Measurements from ENCODE around the gene LAMA5. TPM values are rescaled to one million over a fixed set of nuclear protein-coding genes. Genes with fewer than 3 reads are reported as not detected.

LAMA5 gene
- total RNA-seq, 2 experiments from 2014 or later: 0.40 to 0.63 TPM

GRCh38 chr20:62281161-62281933, 85.8 kb downstream of the LAMA5 start:
- Mint-ChIP-seq H3K36me3 (ENCODE audit: low read depth) (peaks cover 11% of the 10 kb centered on the region), H3K4me3 (no peak overlapping the region), H3K27ac (no peak overlapping the region), H3K4me1 (ENCODE audit: low read depth) (no peaks in the 10 kb centered on the region), H3K9me3 (ENCODE audit: insufficient read depth) (no peaks in the 10 kb centered on the region), H3K27me3 (ENCODE audit: low read depth) (no peaks in the 10 kb centered on the region)
- no peak for DNase-seq
- no peak for ATAC-seq
- ChIA-PET POLR2A (no interaction called here), CTCF (no interaction called here)

- ChIA-PET CTCF (no interaction called here), POLR2A (no interaction called here)
- no peak overlapping the region for H3K27ac Mint-ChIP-seq
- H3K9me3 Mint-ChIP-seq (ENCODE audit: insufficient read depth): no peaks in the 10 kb centered on the region
- peaks cover 11% of the 10 kb centered on the region for H3K36me3 Mint-ChIP-seq (ENCODE audit: low read depth)
- no peaks in the 10 kb centered on the region for H3K4me1 Mint-ChIP-seq (ENCODE audit: low read depth)
- DNase-seq (no peak), ATAC-seq (no peak)
- H3K4me3 Mint-ChIP-seq: no peak overlapping the region
- H3K27me3 Mint-ChIP-seq (ENCODE audit: low read depth): no peaks in the 10 kb centered on the region
Measured at GRCh38 chr20:62280303-62280702, 86.8 kb downstream of the LAMA5 start.

GRCh38 chr20:62277253-62277652, 89.9 kb downstream of the LAMA5 start:
- Mint-ChIP-seq H3K36me3 (ENCODE audit: low read depth) (peaks cover 17% of the 10 kb centered on the region), H3K4me3 (no peak overlapping the region), H3K9me3 (ENCODE audit: insufficient read depth) (no peaks in the 10 kb centered on the region), H3K4me1 (ENCODE audit: low read depth) (no peaks in the 10 kb centered on the region), H3K27me3 (ENCODE audit: low read depth) (no peaks in the 10 kb centered on the region), H3K27ac (no peak overlapping the region)
- CTCF ChIA-PET: no interaction called here
- POLR2A ChIA-PET: no interaction called here
- ATAC-seq (no peak), DNase-seq (no peak)

- H3K36me3 Mint-ChIP-seq (ENCODE audit: low read depth): peaks cover 10% of the 10 kb centered on the region
- no peak overlapping the region for H3K4me3 Mint-ChIP-seq
- POLR2A ChIA-PET: no interaction called here
- H3K9me3 Mint-ChIP-seq (ENCODE audit: insufficient read depth): no peaks in the 10 kb centered on the region
- H3K27ac Mint-ChIP-seq: no peak overlapping the region
- ATAC-seq (no peak), DNase-seq (no peak)
- CTCF ChIA-PET: no interaction called here
- no peaks in the 10 kb centered on the region for H3K27me3 Mint-ChIP-seq (ENCODE audit: low read depth)
- no peaks in the 10 kb centered on the region for H3K4me1 Mint-ChIP-seq (ENCODE audit: low read depth)
Measured at GRCh38 chr20:62276439-62276838, 90.7 kb downstream of the LAMA5 start.

GRCh38 chr20:62275219-62275618, 91.9 kb downstream of the LAMA5 start:
- no peak for ATAC-seq
- POLR2A ChIA-PET: no interaction called here
- Mint-ChIP-seq H3K4me3 (no peak overlapping the region), H3K27me3 (ENCODE audit: low read depth) (no peaks in the 10 kb centered on the region), H3K4me1 (ENCODE audit: low read depth) (no peaks in the 10 kb centered on the region), H3K9me3 (ENCODE audit: insufficient read depth) (no peaks in the 10 kb centered on the region), H3K36me3 (ENCODE audit: low read depth) (peaks cover 9% of the 10 kb centered on the region), H3K27ac (no peak overlapping the region)
- DNase-seq: no peak
- CTCF ChIA-PET: no interaction called here

- Mint-ChIP-seq H3K4me1 (ENCODE audit: low read depth) (no peaks in the 10 kb centered on the region), H3K4me3 (no peak overlapping the region), H3K27me3 (ENCODE audit: low read depth) (no peaks in the 10 kb centered on the region), H3K9me3 (ENCODE audit: insufficient read depth) (no peaks in the 10 kb centered on the region), H3K27ac (no peak overlapping the region), H3K36me3 (ENCODE audit: low read depth) (peaks cover 7% of the 10 kb centered on the region)
- ChIA-PET POLR2A (no interaction called here), CTCF (no interaction called here)
- ATAC-seq: no peak
- DNase-seq: no peak
Measured at GRCh38 chr20:62274332-62274950, 92.7 kb downstream of the LAMA5 start.

GRCh38 chr20:62273416-62273815, 93.7 kb downstream of the LAMA5 start:
- DNase-seq: no peak
- POLR2A ChIA-PET: interaction anchor here (0.7 kb wide), 1 partner anchor 113 kb away, joined by 4 read pairs; the partner anchor contains the start of gene RPS21
- H3K4me1 Mint-ChIP-seq (ENCODE audit: low read depth): no peaks in the 10 kb centered on the region
- peaks cover 6% of the 10 kb centered on the region for H3K36me3 Mint-ChIP-seq (ENCODE audit: low read depth)
- no peak overlapping the region for H3K27ac Mint-ChIP-seq
- no peaks in the 10 kb centered on the region for H3K27me3 Mint-ChIP-seq (ENCODE audit: low read depth)
- CTCF ChIA-PET: no interaction called here
- no peak overlapping the region for H3K4me3 Mint-ChIP-seq
- H3K9me3 Mint-ChIP-seq (ENCODE audit: insufficient read depth): no peaks in the 10 kb centered on the region
- ATAC-seq: no peak

- CTCF ChIA-PET: no interaction called here
- Mint-ChIP-seq H3K4me3 (no peak overlapping the region), H3K36me3 (ENCODE audit: low read depth) (peaks cover 6% of the 10 kb centered on the region), H3K27me3 (ENCODE audit: low read depth) (no peaks in the 10 kb centered on the region), H3K27ac (no peak overlapping the region), H3K9me3 (ENCODE audit: insufficient read depth) (no peaks in the 10 kb centered on the region), H3K4me1 (ENCODE audit: low read depth) (no peaks in the 10 kb centered on the region)
- DNase-seq (no peak), ATAC-seq (no peak)
- POLR2A ChIA-PET: no interaction called here
Measured at GRCh38 chr20:62272200-62272599, 94.9 kb downstream of the LAMA5 start.

GRCh38 chr20:62269871-62270270, 97.2 kb downstream of the LAMA5 start:
- no peaks in the 10 kb centered on the region for H3K9me3 Mint-ChIP-seq (ENCODE audit: insufficient read depth)
- peaks cover 9% of the 10 kb centered on the region for H3K36me3 Mint-ChIP-seq (ENCODE audit: low read depth)
- no peak overlapping the region for H3K4me3 Mint-ChIP-seq
- no peak overlapping the region for H3K27ac Mint-ChIP-seq
- ChIA-PET CTCF (no interaction called here), POLR2A (no interaction called here)
- no peaks in the 10 kb centered on the region for H3K4me1 Mint-ChIP-seq (ENCODE audit: low read depth)
- no peaks in the 10 kb centered on the region for H3K27me3 Mint-ChIP-seq (ENCODE audit: low read depth)
- DNase-seq (no peak), ATAC-seq (no peak)

- H3K27me3 Mint-ChIP-seq (ENCODE audit: low read depth): no peaks in the 10 kb centered on the region
- DNase-seq (no peak), ATAC-seq (no peak)
- peaks cover 13% of the 10 kb centered on the region for H3K36me3 Mint-ChIP-seq (ENCODE audit: low read depth)
- no peak overlapping the region for H3K4me3 Mint-ChIP-seq
- H3K9me3 Mint-ChIP-seq (ENCODE audit: insufficient read depth): no peaks in the 10 kb centered on the region
- H3K27ac Mint-ChIP-seq: no peak overlapping the region
- H3K4me1 Mint-ChIP-seq (ENCODE audit: low read depth): no peaks in the 10 kb centered on the region
- ChIA-PET CTCF (no interaction called here), POLR2A (no interaction called here)
Measured at GRCh38 chr20:62269378-62269777, 97.7 kb downstream of the LAMA5 start.

GRCh38 chr20:62268228-62268900, 98.7 kb downstream of the LAMA5 start:
- POLR2A ChIA-PET: interaction anchor here (0.5 kb wide), 1 partner anchor 64 kb away, joined by 3 read pairs; no protein-coding TSS in a partner anchor
- no peaks in the 10 kb centered on the region for H3K27me3 Mint-ChIP-seq (ENCODE audit: low read depth)
- CTCF ChIA-PET: no interaction called here
- ATAC-seq (no peak), DNase-seq (no peak)
- H3K4me3 Mint-ChIP-seq: no peak overlapping the region
- H3K4me1 Mint-ChIP-seq (ENCODE audit: low read depth): no peaks in the 10 kb centered on the region
- peaks cover 12% of the 10 kb centered on the region for H3K36me3 Mint-ChIP-seq (ENCODE audit: low read depth)
- H3K9me3 Mint-ChIP-seq (ENCODE audit: insufficient read depth): no peaks in the 10 kb centered on the region
- no peak overlapping the region for H3K27ac Mint-ChIP-seq

- ATAC-seq (no peak), DNase-seq (no peak)
- ChIA-PET CTCF (no interaction called here), POLR2A (no interaction called here)
- Mint-ChIP-seq H3K9me3 (ENCODE audit: insufficient read depth) (no peaks in the 10 kb centered on the region), H3K4me1 (ENCODE audit: low read depth) (no peaks in the 10 kb centered on the region), H3K4me3 (no peak overlapping the region), H3K27me3 (ENCODE audit: low read depth) (no peaks in the 10 kb centered on the region), H3K27ac (no peak overlapping the region), H3K36me3 (ENCODE audit: low read depth) (peaks cover 15% of the 10 kb centered on the region)
Measured at GRCh38 chr20:62267543-62267942, 99.6 kb downstream of the LAMA5 start.

Data from activated CD8-positive, alpha-beta T cell treated with anti-CD3 and anti-CD28 coated beads, Interleukin-2, amount 10 ng/mL, durations not matched to agents 7 days and 5 days (primary cell).